Spleen (tissue), 7 donors: Measurements from ENCODE around the gene COL1A1.

Source experiments
- POLR2AphosphoS5 ChIP-seq, 3 donors: sonication (generic); formaldehyde crosslinking; IDR thresholded peaks; one replicate each; pipeline ENCODE4 v1.5.1; 2017; ENCODE audit warnings: antibody characterized with exemption in 3 of 3
- TF ChIP-seq, protein P1 (sequence below), 11 experiments: fragments of 200-600 bp in 7 of 11; fragments of 450-650 bp in 4 of 11; sonication (generic) in 4 of 11; IDR thresholded peaks in 8 of 11; conservative IDR thresholded peaks in 3 of 11; 1 replicate in 7 of 11; 2 replicates in 4 of 11; pipeline versions ENCODE4 v1.4.0 to v1.8.0; 2016 to 2021; ENCODE audit warnings: antibody characterized with exemption in 11 of 11, inconsistent platforms in 4 of 11, mild to moderate bottlenecking in 1 of 11
- donor health status: DM: no; HTN: no; CAD: no; lungs with moderate emphysema.
- donor health status: DM: no; HTN: no; CAD: no.
- donor health status: DM: no; HTN: no; CAD: no.

DNA sequence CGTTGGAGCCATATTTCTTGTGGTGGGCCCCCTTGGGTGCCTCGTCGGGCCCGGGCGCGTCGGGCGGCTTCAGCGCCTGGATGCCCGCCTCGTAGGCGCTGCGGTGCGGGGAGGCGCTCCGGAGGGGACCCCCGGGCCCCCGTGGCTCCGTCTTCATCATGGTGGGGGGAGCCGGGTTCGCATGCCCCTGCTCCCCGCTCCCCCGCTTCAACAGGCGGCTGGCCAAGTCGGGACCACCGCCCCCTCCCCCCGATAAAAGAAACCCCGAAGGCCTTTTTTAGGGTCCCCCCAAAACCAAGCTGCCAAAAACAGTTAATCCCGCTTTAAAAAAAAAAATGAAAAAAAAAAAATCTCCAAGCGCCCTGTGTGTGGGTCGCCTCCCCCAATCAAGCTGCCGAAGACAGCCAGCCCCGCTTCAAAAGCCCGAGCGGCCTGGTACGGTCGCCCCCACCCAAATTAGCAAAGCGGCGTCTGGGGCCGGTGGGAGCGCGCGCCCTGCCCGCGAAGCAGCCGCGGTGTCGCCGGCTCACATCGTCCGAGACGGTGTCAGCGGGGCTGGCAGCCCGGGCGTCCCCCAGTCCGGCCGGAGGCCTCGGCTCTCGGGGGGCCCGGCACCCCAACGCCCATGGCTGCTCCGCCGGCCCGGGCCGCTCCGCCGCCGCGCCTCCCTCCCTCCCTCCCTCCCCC is 50.9 kb downstream of the COL1A1 start, which contains the start of gene PPP1R9B:
- TF ChIP-seq, protein P1, sequence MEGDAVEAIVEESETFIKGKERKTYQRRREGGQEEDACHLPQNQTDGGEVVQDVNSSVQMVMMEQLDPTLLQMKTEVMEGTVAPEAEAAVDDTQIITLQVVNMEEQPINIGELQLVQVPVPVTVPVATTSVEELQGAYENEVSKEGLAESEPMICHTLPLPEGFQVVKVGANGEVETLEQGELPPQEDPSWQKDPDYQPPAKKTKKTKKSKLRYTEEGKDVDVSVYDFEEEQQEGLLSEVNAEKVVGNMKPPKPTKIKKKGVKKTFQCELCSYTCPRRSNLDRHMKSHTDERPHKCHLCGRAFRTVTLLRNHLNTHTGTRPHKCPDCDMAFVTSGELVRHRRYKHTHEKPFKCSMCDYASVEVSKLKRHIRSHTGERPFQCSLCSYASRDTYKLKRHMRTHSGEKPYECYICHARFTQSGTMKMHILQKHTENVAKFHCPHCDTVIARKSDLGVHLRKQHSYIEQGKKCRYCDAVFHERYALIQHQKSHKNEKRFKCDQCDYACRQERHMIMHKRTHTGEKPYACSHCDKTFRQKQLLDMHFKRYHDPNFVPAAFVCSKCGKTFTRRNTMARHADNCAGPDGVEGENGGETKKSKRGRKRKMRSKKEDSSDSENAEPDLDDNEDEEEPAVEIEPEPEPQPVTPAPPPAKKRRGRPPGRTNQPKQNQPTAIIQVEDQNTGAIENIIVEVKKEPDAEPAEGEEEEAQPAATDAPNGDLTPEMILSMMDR (IDR thresholded peaks at IDR 0.05 in 8 of 11, conservative IDR thresholded peaks at IDR 0.05 in 3 of 11): no peak
- TF ChIP-seq POLR2AphosphoS5 (IDR thresholded peaks at IDR 0.05): no peak
